ENCODE measurements around the gene SBF2.

- TF ChIP-seq SIN3A (IDR thresholded peaks at IDR 0.05; ENCODE audit: borderline replicate concordance, insufficient read depth, low read length) (no peak), TAF1 (IDR thresholded peaks at IDR 0.05; ENCODE audit: borderline replicate concordance, insufficient read depth, low read length) (no peak), POLR2AphosphoS5 (IDR thresholded peaks at IDR 0.05; ENCODE audit: low read depth, low read length) (no peak)
Measured at GRCh38 chr11:10222399-10222798, 71.6 kb downstream of the SBF2 start.

All from PFSK-1 (cell line).